Renal cortical epithelial cell (primary cell): ENCODE measurements around the gene USH1C. TPM values are rescaled to one million over a fixed set of nuclear protein-coding genes. Genes with fewer than 3 reads are reported as not detected.

Experiments used
- DNase-seq: peaks from one replicate; pipeline ENCODE4 v3.0.0-alpha.2; 2011; ENCODE audit warnings: low read depth
- total RNA-seq: library from RNA; depleted of rRNA; stranded (reverse); fragments of >200 nt; gene quantifications from 2 replicates; pipeline ENCODE4 v1.2.3, GENCODE V29; 2014

Gene USH1C
- total RNA-seq, 1 donor from 2014 or later = 3.2 TPM

- DNase-seq = peak; percentile 47
These were observed 39.7 kb downstream of the USH1C start for GRCh38 chr11:17504330-17505107.

- DNase-seq = no peak
These were observed 41.6 kb downstream of the USH1C start for GRCh38 chr11:17502630-17503029.

GRCh38 chr11:17500673-17501072 is 43.5 kb downstream of the USH1C start:
- no peak for DNase-seq

GRCh38 chr11:17498475-17498874 is 45.7 kb downstream of the USH1C start:
- DNase-seq = no peak

DNA sequence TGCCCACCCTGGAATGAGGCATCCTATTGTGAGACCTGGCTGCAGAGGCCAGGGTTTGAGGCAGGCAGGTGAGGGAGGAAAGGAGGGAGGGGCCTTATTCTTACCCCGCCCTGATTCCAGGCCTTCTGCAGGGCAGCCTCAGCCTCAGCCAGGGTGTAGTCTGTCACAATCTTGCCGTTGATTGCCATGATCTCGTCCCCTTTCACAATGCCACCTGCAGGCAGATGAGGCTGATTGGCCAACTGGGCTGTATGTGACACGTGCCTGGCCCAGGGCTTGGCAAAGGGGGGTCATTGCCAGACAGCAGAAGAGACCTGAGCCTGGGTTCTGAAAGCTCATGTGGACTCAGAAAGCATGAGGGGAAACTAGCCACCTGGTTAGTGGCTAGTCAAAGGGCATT is 46.2 kb downstream of the USH1C start:
- no peak for DNase-seq

GRCh38 chr11:17496406-17496805 is 47.8 kb downstream of the USH1C start:
- DNase-seq = peak; percentile 26

DNA sequence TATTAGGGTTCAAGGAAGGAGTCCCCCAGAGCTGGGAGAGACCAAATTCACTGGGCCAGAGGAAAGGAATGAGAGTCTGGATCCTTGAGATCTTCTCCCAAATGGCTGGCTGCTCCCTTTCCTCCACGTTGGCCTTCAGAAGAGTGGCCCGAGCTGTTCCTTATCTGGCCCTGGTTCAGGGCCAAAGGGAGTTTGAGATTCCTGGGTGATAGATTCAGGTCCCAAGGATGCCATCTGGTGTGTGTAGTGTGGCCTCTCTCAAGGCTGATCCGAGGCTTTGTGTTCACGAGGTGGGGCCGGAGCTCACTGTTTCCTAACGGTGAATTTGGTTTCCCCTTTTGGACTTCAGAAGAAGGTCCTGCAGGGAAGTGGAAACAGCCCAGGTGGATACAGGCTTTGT is 50.2 kb downstream of the USH1C start:
- no peak for DNase-seq

GRCh38 chr11:17490938-17491337 is 53.3 kb downstream of the USH1C start:
- DNase-seq = no peak

DNA sequence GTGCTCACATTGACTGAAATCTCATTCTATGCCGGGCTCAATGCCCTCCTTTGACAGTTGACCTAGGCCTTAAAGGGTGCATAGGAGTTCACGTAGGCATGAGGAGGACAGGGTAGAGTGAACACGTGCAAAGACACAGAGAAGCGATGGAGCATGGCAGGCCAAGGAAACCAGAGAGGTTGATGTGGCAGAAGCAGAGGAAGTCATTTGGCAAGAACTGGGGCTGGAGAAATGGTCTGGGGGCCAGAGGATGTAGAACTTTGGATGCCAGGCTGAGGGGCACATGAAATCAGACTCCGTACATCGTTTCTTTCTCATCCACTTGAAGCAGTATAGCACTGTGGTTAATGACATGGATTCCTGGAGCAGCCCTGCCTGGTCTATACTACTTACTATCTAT is 54.0 kb downstream of the USH1C start:
- DNase-seq = no peak

DNA sequence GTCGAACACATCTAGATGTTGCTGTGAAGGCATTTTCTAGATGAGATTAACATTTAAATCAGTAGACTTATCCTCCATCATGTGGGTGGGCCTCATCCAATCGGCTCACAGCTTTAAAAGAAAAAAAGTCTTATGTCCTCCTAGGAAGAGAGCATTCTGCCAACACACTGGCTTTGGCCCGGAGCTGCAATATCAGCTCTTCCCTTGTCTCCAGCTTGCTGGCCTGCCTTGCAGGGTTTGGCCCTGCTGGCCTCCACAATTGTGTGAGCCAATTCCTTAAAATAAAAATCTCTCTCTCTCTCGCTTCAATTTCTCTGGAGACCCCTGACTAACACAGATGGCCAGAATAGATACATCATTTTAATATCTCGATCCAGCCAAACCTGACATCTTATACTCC is 54.5 kb downstream of the USH1C start:
- DNase-seq = no peak

- DNase-seq = no peak
These were observed 55.7 kb downstream of the USH1C start for GRCh38 chr11:17488563-17488962.

DNA sequence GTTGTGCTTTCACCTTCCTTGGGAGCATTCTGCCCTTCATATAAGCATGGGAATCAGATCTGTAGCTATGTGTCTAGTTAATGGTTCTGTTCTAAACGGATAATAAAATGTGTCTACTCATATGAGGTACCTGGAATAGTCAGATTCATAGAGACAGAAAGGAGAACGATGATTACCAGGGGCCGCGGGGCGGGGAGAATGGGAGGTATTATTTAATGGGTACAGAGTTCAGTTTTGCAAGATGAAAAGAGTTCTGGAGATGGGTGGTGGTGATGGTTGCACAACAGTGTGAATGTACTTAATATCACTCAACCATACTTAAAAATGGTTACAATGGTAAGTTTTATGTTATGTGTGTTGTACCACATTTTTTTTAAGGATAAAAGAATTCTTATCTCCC is 57.6 kb downstream of the USH1C start:
- DNase-seq = no peak

GRCh38 chr11:17483505-17483904 is 60.7 kb downstream of the USH1C start:
- no peak for DNase-seq

GRCh38 chr11:17481905-17482304 is 62.3 kb downstream of the USH1C start:
- no peak for DNase-seq

DNA sequence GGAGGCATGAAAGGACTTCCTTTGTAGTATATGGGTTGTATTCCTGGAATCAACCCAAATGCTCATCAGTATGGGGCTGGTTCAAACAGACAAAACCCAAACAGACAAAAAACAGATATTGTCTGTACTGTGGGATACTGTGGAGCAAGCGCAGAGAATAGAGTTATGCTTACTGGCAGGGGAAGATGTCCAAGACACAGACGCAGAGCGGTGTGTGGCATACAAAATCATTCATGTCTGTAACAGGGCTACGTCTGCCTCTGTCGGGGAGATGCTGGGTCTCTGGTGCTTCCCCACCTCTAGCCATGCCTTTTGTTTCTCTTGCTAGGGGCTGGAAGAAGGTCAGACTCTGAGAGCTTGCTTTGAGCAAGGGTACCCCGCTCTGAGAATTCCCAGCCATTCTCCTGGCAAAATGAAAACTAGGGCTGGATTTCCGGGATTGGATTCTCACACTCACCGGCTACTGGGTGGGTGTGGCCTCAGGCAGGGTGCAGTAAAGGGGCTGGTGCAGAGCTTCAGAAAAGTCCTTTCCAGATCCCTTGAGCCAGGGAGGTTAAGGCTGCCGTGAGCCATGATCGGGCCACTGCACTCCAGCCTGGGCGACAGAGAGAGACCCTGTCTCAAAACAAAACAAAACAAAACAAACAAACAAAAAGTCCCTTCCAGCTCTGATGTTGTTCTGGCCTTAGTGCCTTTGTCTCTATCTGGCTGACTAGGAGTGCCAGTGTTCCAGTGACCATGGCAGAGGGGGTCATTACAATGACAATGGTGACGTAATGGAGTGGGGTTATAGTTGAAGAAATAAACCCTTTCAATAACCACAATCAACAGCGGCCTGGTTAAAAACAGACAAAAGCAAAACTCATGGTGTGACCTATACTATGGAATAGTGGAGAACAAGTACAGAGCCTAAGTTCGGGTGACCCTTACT is 64.7 kb downstream of the USH1C start:
- DNase-seq = peak; percentile 19

DNA sequence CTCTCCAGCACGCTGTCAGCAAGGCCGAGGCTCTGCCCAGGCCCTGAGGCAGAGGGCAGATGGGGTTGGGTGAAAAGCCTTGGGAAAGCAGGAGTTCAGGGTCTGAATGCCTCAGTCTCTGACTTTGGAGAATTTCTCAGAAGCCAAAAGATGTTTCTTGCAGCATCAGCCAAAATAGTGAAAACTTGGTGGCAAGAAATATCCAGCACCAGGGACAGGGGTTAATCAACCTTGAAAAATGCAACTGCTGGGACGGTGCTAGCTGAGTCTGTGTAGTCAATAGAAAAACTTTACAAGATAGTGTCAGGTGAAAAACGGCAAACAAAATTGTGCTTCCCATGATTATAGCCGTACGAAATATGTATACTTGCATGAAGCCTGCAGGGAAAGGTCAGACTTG is 66.1 kb downstream of the USH1C start:
- DNase-seq = no peak

DNA sequence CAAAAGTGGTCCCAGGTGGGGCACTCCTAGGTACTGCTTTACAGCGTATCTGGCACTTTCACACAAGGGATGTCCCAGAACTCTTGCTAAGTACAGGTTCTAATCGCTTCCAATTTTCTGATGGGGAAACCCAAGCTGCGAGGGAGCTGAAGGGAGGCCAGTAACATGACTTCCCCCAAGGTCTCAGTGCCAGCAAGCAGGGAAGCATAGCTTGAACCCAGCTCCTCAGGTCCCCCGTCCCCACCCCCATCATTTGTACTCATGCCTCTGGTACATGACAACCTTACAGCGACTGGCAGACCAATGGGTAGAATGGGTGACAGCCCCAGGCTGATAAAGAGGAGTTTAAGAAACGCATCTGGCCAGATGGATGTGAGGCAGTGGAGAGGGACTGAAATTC is 66.9 kb downstream of the USH1C start:
- DNase-seq = no peak

DNA sequence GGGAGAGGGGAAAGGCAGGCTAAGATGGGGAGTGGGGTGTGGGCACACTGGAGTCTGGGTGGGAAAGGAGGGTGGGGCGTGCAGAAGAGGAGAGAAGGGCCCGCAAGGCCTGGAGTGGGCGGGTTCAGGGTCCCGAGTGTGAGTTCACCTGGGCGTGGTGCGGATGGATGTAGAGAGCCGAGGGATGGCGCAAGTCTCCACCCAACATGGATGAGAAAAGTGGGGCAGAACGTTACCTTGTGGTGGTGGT is 67.2 kb downstream of the USH1C start:
- no peak for DNase-seq

- DNase-seq = no peak
These were observed 67.7 kb downstream of the USH1C start, which contains the start of gene ABCC8 for GRCh38 chr11:17476317-17477083. ABCC8 (minus strand) TSS chr11:17476845; CDS start chr11:17476776, 69 bp downstream.

DNA sequence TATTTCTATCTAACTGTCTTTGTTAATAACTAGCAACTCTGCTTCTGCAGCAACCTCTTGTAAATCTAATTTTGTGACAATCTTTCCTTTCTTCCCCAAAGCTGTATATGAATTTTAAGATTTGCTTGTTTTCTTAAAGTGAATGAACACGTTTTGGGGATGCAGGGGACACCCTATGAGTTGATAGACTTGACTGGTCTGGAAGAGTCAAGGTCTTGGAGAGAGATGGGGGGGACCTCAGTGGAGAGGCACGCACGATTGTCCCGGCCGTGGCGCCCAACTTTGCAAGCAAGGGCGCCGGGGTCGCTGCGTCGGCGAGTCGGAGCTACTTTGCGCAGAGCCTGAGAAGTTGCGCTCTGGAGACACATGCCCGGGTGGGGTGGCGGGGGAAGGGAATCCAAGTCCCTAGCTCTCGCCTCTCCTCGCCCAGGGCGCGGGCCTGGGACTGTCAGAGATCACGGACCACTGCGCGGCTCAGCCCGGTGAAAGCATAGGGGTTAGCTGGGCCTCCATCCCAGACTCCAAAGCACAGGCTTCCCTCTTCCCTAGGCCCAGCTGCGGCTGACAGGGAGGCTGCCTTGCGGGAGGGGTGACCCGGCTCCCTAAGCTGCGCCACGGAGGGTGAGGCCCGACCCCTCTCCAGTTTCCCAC is 68.4 kb downstream of the USH1C start:
- no peak for DNase-seq

GRCh38 chr11:17473071-17473744 is 71.0 kb downstream of the USH1C start:
- peak; percentile 11 for DNase-seq
